Neural progenitor cell (in vitro differentiated cells): Measurements from ENCODE around the gene TRIM5.

ENCODE experiments used
- EZH2 ChIP-seq: fragments of 200-600 bp; sonication (generic); IDR thresholded peaks from 2 replicates; pipeline ENCODE4 v1.6.1; 2017; ENCODE audit warnings: antibody characterized with exemption, mild to moderate bottlenecking, moderate library complexity
- EZH2phosphoT487 ChIP-seq: fragments of 200-600 bp; sonication (generic); IDR thresholded peaks from 2 replicates; pipeline ENCODE4 v1.6.1; 2017; ENCODE audit warnings: antibody characterized with exemption
- TF ChIP-seq, protein P1 (sequence below): fragments of 200-600 bp; sonication (generic); IDR thresholded peaks from 2 replicates; pipeline ENCODE4 v1.5.1; 2017; ENCODE audit warnings: antibody characterized with exemption, mild to moderate bottlenecking

DNA sequence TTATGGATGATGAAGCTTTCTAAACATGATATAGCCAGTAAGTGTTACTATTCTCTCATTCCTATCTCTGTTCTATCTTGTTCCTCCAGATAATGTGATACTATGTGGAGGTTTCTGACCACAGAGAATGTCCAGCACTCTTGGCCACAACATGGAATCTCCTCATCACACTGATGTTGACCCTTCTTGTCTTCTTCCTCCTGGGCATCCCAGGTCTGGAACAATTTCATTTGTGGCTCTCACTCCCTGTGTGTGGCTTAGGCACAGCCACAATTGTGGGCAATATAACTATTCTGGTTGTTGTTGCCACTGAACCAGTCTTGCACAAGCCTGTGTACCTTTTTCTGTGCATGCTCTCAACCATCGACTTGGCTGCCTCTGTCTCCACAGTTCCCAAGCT lies 41.5 kb upstream of the TRIM5 start:
- TF ChIP-seq, protein P1, sequence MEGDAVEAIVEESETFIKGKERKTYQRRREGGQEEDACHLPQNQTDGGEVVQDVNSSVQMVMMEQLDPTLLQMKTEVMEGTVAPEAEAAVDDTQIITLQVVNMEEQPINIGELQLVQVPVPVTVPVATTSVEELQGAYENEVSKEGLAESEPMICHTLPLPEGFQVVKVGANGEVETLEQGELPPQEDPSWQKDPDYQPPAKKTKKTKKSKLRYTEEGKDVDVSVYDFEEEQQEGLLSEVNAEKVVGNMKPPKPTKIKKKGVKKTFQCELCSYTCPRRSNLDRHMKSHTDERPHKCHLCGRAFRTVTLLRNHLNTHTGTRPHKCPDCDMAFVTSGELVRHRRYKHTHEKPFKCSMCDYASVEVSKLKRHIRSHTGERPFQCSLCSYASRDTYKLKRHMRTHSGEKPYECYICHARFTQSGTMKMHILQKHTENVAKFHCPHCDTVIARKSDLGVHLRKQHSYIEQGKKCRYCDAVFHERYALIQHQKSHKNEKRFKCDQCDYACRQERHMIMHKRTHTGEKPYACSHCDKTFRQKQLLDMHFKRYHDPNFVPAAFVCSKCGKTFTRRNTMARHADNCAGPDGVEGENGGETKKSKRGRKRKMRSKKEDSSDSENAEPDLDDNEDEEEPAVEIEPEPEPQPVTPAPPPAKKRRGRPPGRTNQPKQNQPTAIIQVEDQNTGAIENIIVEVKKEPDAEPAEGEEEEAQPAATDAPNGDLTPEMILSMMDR, result no peak
- TF ChIP-seq EZH2, result no peak
- no peak for TF ChIP-seq EZH2phosphoT487
